Measurements from ENCODE around the gene APCDD1.

APCDD1 gene

DNA sequence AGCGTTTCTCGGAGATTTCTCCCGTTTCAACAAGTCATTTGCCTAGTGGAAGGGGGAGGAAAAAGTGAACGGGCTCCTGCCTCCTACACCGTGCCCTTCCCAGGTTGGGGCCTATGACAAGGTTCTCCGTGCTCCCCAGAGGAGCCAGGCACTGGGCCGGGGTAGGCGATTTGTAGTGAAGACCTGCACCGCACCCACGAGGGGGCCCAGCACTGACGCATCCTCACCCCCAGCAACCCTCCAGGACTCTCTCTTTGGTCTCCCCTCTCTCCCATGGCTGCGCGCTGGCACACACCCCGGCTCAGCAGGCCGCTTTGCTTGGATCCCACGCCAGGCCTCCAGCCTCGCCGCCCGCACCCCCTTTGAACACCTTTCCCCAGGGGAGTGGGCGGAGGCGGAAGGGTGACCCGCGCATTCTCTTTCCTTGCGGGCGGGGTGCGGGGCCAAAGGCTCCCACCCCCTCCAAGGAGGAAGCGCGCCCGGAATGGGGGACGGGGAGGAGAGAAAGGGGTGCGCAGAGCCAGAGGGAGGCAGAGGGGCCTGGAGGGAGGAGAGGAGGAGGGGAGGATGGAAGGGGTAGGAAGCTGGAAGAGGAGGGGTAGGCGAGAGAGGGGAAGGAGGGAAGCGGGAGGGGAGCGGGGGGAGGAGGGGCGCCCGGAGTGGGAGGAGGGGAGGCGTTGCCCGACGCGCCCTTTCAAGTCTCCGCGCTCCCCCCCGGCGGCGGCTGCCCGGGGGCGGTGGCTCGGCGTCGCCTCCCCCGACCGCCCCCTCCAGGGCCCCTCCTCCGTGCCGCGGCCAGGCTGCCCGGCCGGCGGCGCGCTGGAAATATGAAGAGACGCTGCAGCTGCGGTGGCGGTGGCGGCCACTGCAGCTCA is at the start of gene APCDD1:
Gene APCDD1 (plus strand): TSS at position 830 of the 875 bp plus-strand sequence. CDS start 347 bp downstream, outside the sequence.
- DNase-seq = no peak

DNA sequence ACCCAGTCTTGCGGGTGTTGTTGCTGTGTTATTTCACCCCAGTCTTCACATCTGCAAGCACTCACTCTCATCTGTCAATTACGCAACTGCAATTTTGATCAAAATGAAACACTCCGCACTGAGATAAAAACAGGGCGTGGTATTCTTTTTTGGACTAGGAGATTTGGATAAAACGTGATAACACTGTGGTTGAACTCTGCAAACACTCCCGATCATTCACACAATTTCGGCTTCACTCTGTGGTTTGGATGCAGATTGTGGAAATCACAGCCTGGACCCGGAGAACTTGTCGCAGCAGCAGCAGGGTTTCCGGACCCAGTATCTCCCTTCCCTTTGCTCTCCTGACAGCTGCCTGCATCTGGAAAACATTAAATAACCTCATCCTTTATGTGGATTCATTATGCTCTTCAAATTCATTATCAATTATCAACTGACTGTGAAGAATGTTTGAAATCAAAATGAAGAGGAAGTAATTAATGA is 49.4 kb upstream of the APCDD1 start:
- no peak for DNase-seq

DNA sequence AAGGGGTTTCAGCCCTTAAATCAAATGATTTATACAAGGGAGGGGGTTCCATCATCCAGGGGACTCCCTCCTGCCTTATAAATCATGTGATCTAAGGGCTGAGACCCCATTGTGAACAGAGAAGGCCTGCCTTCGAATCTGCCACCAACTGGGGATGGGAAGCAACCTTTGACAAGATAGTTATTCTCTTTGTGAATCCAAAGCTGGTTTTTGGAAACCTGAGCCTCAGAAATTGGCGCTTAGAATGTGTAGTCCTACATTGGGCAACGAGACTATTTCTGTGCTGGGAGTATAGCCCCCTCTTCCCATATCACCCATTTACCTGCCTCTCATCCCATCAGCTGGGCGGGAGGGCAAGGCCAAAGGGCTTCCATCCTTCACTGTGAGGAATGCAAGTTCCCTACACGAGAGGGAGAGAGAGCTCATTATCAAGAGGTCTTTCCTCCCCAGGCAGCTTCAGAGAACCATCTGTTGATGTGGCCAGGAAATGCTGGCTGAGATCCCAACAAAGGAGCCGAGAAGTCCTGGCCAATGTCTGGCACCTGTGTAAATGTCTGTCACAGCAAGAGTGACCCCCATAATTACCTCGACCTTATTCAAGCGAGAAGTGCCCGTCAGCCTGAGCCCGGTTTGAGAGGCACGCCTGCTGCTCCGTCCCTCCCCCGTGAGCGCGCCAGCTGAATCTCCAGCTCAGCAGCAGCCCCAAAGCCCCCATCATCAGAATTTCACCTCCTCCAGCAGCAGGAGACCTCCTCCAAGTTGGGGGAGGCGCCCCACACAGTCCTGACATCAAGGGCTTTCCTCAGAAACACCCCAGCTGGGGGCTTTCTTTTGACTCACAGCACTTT is 48.4 kb upstream of the APCDD1 start:
- no peak for DNase-seq

DNA sequence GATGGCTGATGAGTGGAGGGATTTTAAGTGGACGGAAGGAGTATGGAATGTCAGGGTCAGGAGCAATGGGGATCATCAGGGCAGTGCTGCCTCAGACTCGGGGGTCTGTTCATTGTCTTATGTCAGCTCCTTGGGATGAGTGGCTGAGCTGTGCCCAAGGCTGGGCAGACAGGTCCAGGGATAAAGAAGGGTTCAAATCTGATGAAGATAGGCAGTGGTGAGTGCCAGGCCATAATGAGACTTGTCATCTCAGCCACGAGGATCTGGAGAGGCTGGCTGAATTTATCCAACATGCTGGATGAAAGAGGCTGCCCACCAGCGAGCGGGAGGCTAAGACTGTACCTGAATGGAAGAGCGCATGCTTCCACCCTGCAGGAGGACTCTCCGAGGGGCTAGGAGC is 46.3 kb upstream of the APCDD1 start:
- DNase-seq = no peak

DNA sequence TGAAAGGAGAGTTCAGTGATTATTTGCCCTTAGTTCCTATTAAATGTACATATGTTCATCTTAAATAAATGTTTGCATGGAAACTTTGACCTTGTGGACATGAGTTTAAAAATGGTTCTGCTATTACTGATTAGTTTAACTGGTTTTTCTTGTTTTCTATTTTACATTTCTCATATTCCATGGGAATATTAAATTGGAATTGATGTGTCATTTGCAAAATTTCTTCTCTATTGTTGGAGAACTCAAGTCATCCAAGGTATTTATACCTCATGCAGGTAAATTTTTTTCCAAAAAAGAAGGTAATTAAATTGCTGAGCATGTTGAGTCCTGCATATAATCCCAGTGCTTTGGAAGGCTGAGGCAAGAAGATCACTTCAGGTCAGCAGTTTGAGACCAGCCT is 45.4 kb upstream of the APCDD1 start:
- DNase-seq = no peak

DNA sequence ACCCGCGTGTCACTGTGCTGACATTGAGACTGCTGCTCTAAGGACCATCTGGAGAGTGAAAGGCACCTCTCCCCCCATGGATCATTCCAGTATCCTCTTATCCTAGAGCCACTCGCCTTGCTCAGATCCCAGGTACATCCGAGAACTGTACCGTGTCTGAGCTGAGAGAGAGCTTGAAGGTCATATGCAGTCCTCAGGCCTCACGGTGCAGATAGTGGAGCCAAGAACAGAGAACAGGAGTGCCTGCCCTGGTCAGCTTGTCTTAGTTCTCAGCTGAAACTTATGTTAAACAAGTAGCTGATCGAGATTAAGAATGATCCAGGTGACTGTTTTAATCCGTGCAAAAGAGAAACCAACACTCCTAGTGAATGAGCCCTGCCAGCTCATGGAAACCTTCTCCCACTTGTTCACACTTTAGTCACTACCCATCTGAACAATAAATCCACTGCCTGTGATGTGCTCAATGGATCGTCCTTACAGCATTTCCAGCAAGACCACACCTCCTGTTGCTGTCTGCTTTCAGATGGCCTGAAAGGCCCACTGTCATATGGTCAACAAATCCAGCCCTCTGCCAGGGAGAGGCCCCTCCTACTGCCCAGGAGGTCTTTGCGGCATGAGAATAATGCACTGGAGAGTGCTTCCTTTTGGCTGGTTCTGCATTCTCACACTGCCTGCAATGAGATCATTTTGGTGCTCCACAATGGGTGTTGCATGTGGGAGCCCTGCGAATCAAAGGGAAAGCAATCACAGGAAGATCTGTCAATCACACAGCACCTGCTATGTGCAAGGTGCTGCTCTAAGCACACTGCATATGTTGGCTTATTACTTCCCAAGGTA is 43.7 kb upstream of the APCDD1 start:
- no peak for DNase-seq

DNA sequence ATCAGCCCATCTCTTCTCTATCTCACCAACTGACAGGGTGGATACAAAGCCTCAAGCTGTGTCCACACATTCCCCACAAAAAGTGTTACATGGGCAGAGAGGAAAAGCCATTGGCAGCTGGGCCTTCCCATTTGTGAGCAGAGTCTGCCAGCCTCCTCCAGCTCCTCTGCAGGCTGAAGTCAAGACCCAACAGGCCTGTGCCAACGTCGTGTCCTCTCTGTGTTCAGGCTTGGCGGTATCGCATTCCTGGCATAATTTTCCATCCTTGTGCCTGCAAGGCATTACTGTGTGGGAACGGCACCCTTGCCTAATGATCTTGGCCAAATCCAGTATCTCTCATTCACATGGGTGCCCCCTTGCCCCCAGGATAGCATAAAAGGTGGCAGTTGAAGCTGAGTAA is 41.5 kb upstream of the APCDD1 start:
- no peak for DNase-seq

DNA sequence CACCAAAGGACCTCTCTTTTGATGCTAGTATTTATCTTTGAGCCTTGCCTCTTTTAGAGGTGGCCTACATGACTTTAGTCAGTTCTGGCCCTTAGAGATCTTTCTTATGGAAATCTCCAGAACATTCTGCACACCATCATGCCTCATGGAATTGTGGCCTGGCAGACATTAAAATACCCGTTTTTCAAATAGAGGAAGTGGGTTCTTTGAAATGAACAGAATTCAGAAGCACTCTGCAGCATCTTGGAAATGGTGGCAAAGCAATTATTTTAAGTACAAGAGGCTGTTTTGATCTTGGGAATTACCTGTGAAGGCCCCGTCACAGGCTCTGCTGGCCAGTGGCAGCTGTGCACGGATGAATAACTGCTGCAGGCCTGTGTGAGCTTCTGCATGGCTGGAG is 40.7 kb upstream of the APCDD1 start:
- DNase-seq = no peak

DNA sequence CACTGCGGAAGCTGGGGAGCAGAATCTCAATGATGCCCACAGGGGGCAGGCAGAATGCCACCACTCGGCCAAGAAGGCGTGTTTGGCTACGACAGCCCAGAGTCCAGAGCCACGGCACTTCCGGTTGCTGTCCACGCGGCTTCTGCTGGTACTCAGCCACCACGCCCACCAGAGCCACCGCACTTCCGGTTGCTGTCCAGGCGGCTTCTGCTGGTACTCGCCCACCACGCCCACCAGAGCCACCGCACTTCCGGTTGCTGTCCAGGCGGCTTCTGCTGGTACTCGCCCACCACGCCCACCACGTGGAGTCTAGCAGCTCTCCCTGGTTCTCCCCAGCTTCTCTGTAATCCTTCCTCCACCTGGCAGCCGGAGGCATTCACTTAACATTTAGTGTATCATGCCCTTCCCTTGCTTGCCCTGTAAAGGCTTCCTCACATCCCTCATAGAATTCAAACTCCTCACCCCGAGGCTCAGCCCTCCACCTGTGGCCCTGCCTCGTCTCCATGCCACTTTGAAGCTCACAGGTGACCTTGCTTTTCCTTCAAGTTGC is 40.1 kb upstream of the APCDD1 start:
- no peak for DNase-seq

DNA sequence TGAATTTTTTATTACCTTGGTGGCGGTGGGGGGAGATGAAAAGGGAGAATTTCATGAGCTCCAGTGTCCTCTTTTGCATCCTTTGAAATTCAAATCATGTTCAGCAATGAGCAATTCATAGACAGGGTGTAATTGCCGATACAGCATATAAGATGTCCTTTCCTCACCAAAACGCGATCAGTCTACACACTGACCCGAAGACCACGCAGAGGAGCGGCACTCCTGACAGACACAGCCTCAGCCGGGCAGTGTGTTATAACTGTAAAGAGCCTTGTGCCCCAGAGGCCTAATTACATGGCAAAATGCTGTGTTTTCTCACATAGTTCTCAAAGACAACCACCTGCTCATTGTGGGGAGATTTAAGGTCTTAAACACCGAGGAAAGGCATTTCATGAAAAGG is 38.4 kb upstream of the APCDD1 start:
- no peak for DNase-seq

DNA sequence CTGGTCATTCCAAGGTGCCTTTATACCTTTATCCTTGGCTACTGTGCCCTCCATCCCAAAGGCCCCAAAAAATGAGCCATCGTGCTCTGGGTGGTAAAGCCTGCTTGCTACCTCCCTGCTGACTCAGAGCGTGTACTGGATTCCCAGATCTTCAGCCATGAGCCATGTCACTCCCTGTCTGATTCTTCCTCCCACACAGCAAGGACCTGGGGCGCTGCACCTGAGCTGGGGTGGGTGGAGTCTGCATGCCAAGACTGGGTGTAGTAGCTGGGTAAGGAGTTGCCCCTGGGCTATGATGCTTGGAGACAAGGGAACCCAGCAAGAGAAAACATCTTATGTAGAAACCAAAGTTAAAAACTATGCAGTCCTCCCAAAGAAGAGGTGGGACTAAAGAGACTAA is 37.2 kb upstream of the APCDD1 start:
- no peak for DNase-seq

DNA sequence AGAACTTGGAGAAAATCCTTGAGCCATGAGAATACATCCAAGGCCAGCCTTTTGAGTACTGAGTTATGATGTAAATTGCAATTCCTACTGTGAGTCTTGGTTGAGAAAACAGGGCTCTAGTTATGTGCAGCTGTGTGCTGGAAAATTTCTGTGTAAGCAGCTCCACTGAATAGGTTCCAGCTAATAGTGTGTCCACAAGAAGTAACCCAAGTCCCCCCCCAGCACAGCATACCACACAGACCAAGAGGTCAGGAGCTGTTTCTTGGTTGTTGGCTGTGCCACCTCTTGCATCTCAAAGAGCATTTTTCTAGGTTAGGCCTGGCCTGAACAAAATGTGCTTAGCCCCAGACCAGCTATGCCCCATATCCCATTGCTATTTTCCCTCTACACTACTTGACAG is 36.8 kb upstream of the APCDD1 start:
- no peak for DNase-seq

DNA sequence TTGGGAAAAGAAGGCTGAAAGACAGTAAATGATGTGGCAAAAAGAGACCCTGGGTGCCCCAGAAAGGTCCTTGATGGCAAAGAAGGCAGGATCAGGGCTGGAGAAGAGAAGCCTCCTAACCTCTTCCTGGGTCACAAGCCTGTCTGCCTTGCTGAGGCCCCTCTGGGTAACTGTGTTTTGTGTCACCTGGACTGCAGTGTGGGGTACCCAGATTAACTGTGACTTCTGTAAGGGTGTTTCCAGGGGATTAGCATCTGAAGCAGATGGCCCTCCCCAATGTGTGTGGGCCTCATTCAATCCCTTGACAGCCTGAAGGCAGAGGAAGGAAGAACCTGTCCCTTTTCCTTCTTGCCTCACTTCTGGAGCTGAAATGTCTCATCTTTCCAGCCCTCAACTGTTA is 35.6 kb upstream of the APCDD1 start:
- no peak for DNase-seq

DNA sequence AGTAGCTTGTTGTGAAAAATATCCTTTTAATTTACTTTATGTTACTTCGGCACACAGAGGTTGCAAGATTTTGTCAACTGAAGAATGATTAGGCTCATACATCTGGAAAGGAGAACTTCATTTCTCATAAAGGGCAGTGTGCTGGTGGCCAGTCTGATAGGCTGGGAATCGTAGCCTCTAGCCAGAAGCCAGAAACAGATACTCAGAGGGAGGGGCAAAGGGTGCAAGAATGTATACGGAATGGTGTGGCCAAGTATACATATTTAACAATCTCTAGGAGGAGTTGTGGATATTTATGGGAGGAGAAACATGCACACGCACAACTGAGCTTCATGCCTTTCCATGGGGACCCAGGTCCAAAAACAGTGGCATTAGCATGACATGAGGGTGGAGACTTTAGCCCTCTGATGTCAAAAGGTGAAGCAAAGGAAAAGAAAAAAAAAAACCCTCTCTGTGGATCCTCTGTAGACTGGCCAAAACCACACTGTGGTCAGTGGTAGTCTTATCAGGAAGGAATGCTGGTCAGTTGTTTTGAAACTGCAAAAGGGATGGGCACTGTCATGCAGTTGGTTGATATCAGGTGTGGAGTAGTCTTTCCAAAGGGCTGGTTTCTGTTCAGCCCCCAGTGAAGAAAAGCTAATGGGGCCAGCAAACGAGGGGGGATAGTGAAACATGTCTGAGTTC is 34.9 kb upstream of the APCDD1 start:
- no peak for DNase-seq

DNA sequence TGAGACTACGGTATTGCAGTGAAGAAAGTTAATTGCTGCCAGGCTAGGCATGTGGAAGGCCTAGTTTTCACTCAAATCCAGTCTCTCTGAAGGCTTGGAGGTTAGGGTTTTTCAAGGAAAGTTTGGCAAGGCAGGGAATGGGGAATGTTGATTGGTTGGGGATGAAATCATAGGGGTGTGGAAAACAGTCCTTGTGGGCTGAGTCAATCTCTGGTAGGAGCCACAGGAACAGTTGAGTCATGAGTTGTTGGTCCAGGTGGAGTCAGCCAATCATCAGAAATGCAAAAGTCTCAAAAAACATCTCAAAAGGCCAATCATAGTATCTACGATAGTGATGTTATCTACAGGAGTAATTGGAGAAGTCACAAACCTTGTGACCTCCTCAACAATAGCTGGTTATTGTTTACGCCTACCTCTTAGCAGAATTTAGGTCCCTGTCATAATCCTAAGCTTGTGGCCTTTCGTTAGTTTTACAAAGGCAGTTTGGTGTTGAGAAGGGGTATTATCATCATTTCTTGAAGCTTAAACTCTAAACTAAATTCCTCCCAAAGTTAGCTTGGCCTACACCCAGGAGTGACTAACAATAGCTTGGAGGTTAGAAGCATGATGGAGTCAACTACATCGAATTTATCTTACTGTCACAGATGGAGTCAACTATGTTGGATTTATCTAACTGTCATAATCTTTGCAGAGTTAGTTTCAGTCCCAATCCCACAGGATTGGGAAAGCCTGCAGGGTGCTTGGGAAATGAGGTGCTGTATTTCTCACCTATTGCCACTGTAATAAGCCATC is 33.7 kb upstream of the APCDD1 start:
- DNase-seq = no peak

DNA sequence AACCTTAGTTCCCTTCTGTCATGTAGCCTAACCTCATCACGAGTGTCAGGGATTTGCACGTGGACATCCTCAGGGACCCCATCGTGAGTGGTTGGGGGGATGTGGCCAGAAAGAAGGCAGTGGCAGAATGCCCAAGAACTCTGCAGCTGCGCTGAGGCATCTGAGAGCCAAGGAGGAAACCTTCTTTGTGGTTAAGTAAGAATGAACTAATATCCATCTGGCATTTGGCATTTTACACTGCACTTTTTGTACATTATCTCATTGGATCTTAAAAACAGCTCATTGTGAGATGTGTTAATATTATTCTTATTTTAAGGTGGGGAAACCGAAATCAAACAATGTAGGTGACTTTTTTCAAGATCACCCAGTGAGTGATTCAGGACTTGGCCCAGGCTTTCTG is 32.6 kb upstream of the APCDD1 start:
- no peak for DNase-seq

DNA sequence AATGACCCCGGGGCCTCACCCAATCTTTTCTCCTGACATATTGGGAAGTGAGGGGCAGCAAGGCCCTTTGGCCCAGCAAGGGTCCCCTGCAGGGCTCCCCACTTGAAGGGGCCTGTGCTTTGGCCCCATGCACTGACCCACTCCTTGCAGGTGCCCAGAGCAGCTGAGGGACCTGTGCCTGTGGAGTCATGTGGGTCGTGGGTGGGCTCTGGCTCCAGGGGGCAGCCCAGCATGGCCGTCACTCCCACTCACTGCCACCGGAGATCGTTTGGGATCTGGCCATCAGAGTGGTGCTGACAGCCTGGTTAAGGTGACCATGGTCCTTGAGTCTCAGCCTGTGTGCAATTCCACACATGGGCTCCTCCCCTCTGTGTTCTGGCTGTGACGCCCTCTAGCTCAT is 31.7 kb upstream of the APCDD1 start:
- DNase-seq = no peak

DNA sequence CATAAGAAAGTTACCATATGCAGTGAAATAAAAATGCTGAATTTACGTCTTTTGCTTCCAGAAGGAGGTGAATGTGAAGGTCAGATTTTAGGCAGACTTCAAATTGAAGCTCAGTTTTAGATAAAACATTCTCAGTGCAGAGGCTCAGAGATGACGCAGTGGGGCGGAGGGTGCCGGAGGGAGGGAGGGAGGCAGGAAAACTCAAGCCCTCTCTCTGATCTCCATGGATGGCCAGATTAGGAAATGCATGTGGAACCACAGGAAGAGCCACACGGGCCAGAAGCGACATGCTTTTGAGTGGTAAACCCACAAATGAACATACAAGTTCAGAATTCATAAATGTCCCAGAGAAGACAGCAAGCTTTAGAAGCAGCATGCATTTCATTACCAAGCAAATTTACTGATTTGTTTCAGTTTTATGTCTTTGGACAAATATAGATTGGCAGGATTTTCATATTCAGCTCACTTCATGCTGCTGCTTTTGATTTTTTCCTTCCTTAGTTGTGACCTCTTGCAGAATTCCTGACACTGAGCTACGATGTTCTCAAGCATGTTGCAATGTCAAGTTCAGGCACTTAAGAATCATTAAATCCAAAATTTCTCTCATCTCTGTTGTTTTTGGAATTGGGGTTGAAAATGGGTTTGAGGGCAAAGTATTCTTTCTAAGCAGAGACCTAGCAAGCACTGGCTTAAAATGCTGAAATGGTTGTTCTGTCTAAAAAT is 29.7 kb upstream of the APCDD1 start:
- DNase-seq = no peak

DNA sequence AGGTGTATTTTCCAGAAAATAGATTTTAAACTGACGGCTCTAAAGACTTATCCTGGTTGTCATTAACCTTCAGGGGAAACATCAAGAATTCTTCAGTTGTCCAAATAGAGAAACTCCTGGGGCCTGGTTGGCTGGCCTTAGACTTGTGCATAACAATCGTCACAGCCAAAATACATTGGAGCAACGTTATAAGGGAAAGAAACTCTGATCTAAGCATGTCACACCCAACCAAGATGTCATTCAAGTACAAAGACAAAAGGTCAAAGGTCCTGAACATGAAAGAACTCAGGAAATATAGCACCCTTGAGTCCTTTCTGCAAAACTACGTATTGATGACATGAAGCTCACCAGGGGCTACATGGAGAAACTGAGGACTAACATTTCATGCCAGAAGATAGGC is 23.8 kb upstream of the APCDD1 start:
- DNase-seq = no peak

DNA sequence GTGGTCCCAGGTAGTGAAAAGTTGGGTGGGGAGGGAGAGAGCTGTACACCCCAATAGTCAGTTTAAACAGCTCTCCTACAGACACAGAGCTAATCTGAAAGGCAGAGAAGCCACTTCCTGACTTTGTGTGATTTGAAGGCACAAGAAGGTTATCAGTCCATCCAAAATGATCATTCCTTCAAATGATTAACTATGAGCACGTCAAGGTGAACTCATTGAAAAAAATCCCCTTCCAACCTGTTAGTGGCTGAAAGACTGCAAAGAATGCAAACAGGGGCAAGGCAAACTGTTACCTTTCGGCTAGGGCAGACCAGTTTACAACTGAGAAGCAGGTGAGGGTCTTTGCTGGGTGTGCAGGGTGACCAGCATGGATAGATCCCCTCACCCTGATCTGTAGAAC is 22.8 kb upstream of the APCDD1 start:
- DNase-seq = no peak

DNA sequence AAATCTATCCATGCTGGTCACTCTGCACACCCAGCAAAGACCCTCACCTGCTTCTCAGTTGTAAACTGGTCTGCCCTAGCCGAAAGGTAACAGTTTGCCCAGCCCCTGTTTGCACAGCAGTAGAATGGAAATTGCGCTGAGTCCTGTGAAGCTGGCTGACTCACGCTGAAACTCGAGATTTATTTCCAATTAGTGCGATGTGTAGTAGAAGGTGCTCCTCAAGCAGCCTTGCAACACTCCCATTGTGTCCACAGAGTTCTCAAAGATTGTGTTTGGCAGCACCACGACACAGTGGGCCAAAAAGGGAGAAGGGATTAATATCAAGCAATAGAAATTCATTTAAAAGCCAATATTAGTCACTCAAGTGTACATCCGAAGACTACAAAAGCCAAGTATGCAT is 21.7 kb upstream of the APCDD1 start:
- DNase-seq = no peak

Data from stimulated activated CD4-positive, alpha-beta T cell treated with anti-CD3 and anti-CD28 coated beads, Interleukin-4, amount 100 ng/mL, for 1 hour (primary cell).